ENCODE data around the gene CEBPZOS. TPM values are rescaled to one million over a fixed set of nuclear protein-coding genes. Genes with fewer than 3 reads are reported as not detected.

Gene CEBPZOS
- 10 to 100 TPM; 34.0 to 39.7 TPM for total RNA-seq

DNA sequence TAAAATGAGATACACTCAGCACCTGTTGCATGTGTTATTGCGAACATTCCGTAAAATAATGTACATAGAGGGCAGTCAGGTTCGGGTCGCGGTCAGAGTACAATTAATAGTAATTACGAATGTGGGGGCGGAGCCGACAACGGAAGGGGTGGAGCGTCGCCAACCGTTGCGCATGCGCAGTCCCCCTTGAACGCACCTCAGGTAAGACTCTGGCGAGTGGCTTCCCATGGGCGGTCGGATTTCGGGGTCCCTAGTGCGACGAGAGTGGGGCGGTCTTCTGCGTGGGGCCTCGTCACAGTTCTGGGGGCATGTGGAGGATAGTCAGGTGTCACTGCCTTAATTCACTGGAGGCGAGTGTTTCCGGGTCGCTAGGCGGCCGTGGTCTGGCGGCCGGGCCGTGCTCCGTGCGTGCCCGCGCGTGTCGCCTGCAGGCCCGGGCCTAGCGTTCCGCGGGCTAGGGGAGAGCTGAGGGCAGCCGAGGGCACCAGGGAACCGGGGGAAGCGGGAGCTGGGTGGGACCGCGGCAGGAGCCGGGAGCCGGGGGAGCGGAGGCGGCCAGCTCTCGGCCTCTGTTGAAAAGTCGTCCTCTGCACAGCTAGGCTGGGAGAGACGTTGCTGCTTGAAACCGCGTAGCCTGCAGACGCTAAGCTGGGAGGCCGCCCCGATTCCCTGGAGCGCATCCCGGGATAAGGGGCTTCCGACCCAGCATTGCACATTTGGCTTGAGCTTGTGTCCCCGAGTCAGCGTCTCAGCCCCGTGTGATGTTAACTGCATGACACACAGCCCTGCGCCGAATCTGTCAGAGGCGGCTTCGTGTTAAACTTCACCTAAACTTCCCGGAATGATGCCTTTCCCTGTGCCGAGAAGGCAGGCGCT lies at the start of gene CEBPZOS:
Gene CEBPZOS, plus strand, starts transcription at position 177 of the 876 bp plus-strand sequence. CDS start 3,209 bp downstream, outside the sequence.
- Mint-ChIP-seq H3K4me1 (ENCODE audit: low read depth) (peaks cover 47% of the 10 kb centered on the region), H3K9me3 (no peaks in the 10 kb centered on the region), H3K27ac (peak within 1 kb of the TSS; percentile 100), H3K27me3 (ENCODE audit: low read depth) (no peaks in the 10 kb centered on the region), H3K36me3 (ENCODE audit: insufficient read depth in 2 of 2) (peaks cover 0 to 3% of the 10 kb centered on the region in 2 donors), H3K4me3 (peak within 1 kb of the TSS; percentile 95 to 97)
- peak; percentile 82 for ATAC-seq (replicated peaks in 1 of 2)
- DNase-seq = peak; percentile 84 to 91

DNA sequence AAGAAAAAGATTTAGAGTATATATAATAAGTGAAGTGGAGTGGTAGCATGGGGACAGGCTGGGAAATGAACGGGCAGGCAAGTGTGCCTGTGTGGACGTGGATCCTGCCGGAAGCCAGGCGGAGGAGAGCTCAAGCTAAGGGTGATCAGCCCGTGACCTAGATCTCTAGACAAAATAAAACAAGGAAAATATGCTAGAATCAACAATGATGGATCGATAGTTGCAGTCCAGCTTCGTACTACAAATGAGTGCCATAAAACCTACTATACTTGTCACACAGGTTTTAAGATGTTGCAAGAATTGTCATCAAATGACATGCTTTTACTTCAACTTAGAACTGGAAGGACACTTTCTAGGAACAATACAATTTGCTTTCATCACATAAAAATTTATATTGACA lies 48.0 kb upstream of the CEBPZOS start:
- Mint-ChIP-seq H3K4me1 (ENCODE audit: low read depth) (peaks cover 10% of the 10 kb centered on the region), H3K36me3 (ENCODE audit: insufficient read depth in 2 of 2) (peaks cover 10 to 12% of the 10 kb centered on the region in 2 donors), H3K27ac (no peak overlapping the region), H3K27me3 (ENCODE audit: low read depth) (no peaks in the 10 kb centered on the region), H3K9me3 (no peaks in the 10 kb centered on the region), H3K4me3 (no peak overlapping the region)
- DNase-seq (no peak), ATAC-seq (replicated peaks in 1 of 2) (no peak)

DNA sequence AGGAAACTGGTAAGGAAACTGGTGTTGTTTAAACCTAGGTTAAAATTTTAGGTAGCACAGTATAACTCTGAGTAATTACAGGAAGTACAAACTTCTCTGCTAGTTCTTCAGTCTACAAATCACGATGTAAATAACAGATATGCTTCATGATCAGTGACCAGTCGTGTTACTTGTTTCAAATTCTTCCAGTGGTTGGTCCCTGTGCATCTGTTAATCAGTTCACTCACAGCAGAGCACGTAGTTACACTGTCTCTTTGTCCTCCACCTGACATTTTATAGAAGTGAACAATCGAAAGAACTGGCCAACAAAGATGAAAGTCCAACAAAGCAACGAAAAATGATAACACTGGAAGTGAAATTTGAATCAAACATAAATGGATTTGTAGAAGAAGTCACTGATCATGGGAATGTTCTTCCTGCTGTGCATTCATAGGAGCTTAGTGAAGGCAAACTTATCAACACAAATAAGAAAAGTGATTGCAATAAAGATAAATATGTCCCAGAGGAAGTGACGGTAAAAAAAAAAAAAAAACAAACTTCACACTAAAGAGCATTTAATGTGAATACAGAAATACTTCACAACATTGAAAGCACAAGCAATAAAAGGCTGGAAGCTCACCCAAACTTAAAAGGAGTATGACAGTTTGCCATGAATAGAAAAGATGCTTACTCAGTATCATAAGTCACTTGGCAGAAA lies 46.5 kb upstream of the CEBPZOS start:
- Mint-ChIP-seq H3K9me3 (no peaks in the 10 kb centered on the region), H3K4me3 (peak overlapping the region; percentile 24 to 82), H3K27ac (peak overlapping the region; percentile 62), H3K36me3 (ENCODE audit: insufficient read depth in 2 of 2) (peaks cover 12 to 19% of the 10 kb centered on the region in 2 donors), H3K4me1 (ENCODE audit: low read depth) (peaks cover 12% of the 10 kb centered on the region), H3K27me3 (ENCODE audit: low read depth) (no peaks in the 10 kb centered on the region)
- peak; percentile 29 to 91 for ATAC-seq (replicated peaks in 1 of 2)
- no peak for DNase-seq

DNA sequence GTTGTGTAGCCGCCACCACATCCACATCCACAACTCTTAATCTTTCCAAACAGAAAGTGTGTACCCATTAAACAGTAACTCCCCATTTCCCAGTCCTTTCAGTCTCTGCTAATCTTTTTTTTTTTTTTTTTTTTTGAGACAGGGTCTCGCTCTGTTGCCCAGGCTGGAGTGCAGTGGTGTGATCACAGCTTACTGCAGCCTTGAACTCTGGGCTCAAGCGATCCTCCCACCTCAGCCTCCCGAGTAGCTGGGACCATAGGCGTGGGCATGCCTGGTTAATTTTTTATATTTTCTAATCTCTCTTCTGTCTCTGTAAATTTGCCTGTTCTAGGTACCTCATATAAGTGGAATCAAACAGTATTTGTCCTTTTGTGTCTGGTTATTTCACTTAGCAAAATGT lies 43.1 kb upstream of the CEBPZOS start:
- H3K27ac Mint-ChIP-seq = peak overlapping the region; percentile 31
- no peak for DNase-seq
- no peak for ATAC-seq (replicated peaks in 1 of 2)
- no peak overlapping the region for H3K4me3 Mint-ChIP-seq
- no peaks in the 10 kb centered on the region for H3K27me3 Mint-ChIP-seq (ENCODE audit: low read depth)
- H3K9me3 Mint-ChIP-seq = peaks cover 0 to 2% of the 10 kb centered on the region in 2 donors
- H3K4me1 Mint-ChIP-seq (ENCODE audit: low read depth) = peaks cover 36% of the 10 kb centered on the region
- peaks cover 17 to 23% of the 10 kb centered on the region in 2 donors for H3K36me3 Mint-ChIP-seq (ENCODE audit: insufficient read depth in 2 of 2)

DNA sequence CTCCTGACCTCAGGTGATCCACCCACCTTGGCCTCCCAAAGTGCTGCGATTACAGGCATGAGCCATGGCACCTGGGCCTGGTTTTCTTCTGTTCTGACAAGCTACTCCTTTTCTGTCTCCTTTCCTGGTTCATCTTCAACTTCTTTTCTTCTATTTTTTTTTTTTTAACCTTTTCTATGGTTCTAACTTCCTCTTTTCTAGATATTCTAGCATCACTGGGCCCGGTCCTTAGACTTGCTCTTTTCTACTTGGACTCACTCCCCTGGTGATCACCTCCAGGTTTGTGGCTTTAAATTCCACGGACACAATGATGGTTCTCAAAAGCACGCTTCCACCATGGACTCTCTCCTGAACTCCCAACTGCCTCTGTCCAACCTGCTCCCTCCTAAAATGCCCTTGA lies 41.5 kb upstream of the CEBPZOS start:
- Mint-ChIP-seq H3K4me1 (ENCODE audit: low read depth) (peaks cover 34% of the 10 kb centered on the region), H3K27me3 (ENCODE audit: low read depth) (no peaks in the 10 kb centered on the region), H3K9me3 (peaks cover 0 to 2% of the 10 kb centered on the region in 2 donors), H3K4me3 (peak overlapping the region; percentile 7 to 97), H3K36me3 (ENCODE audit: insufficient read depth in 2 of 2) (peaks cover 14 to 19% of the 10 kb centered on the region in 2 donors), H3K27ac (peak overlapping the region; percentile 96)
- no peak for DNase-seq
- no peak for ATAC-seq (replicated peaks in 1 of 2)

DNA sequence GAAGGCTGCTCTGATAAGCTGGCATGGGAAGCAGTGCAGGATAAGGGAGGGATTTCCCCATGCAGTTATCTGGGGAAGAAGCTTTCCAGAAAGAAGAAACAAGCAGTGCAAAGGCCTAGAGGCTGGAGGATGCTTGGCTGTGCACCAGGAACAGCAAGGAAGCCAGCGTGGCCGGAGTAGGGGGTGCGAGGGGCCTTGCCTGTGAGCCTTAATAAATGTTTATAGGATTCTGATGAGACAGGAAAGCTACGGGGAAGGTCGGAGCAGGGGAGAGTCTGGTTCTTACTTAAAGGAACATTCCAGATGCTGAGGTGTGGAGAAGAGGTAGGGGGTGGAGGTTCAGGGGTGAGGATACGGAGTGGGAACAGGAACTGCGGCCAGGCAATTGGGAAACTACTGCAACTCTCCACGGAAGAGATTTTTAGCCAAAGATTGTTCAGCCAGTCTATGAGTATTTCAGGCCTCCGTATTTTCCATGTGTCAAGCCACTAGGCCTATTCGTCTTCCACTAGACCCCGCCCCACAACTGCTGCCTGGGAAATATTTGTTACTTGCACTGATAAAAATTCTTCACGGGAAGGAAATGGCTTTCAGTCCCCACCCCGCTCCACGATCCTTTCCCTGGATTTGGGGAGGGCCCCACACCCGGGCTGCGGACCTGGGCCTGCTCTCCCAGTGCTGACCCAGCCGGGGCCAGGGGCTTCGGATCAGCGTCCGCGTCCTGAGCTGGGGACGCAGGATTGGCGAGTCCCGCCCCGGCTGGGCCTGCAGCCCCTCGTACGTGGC lies 40.0 kb upstream of the CEBPZOS start:
- Mint-ChIP-seq H3K9me3 (peaks cover 0 to 2% of the 10 kb centered on the region in 2 donors), H3K27me3 (ENCODE audit: low read depth) (no peaks in the 10 kb centered on the region), H3K4me3 (peak overlapping the region; percentile 96 to 97), H3K36me3 (ENCODE audit: insufficient read depth in 2 of 2) (peaks cover 14 to 19% of the 10 kb centered on the region in 2 donors), H3K4me1 (ENCODE audit: low read depth) (peaks cover 32% of the 10 kb centered on the region), H3K27ac (peak overlapping the region; percentile 96)
- peak; percentile 22 to 31 for ATAC-seq (replicated peaks in 1 of 2)
- peak in 1 of 2 donors; percentile 14 for DNase-seq

DNA sequence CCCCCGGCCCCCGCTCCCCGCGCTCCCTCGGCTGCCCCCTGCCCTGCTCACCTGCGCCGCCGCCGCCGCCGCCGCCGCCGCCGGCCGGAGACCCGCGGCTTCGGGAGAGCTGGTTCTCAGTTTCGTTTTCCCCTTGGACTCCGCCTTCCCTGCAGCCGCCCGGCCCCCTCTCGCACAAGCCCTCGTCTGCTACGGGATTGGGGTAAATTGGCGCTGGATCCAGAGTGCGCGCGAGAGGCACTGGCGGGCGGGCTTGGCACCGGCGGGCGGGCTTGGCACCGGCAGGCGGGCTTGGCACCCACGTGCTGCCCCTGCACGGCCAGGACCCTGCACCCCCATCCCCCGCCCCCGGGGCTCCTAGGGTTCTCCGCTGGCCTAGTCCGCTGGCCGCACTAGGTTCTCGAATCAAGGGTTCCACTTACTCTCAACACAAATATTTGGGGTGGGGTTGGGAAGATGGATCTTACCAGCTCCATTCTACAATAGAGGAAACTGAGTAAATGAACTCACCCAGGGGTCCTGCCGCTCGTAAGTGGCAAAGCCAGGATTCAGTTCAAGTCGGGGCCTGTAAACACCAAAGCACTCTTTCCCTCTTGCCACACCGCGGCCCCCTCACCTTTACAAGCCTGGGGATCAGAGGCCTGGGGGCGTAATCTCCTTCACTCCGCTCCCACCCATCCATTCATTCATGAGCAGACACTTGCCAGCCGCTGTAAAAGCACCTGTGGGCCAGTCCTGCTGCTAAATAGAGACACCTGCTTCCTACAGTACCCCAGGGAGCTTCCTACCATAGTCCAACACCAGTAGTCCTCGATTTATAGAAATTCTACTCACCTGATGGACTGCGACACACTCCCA lies 39.2 kb upstream of the CEBPZOS start, which contains the start of gene EIF2AK2:
Gene EIF2AK2, minus strand, starts transcription at position 124 of the 858 bp plus-strand sequence. CDS start 9,174 bp downstream, outside the sequence.
- H3K9me3 Mint-ChIP-seq = peaks cover 0 to 2% of the 10 kb centered on the region in 2 donors
- H3K27ac Mint-ChIP-seq = peak within 1 kb of the TSS; percentile 96
- peak; percentile 81 to 86 for DNase-seq
- peak within 1 kb of the TSS; percentile 96 to 97 for H3K4me3 Mint-ChIP-seq
- peak; percentile 92 for ATAC-seq (replicated peaks in 1 of 2)
- H3K36me3 Mint-ChIP-seq (ENCODE audit: insufficient read depth in 2 of 2) = peaks cover 14 to 19% of the 10 kb centered on the region in 2 donors
- H3K4me1 Mint-ChIP-seq (ENCODE audit: low read depth) = peaks cover 35% of the 10 kb centered on the region
- H3K27me3 Mint-ChIP-seq (ENCODE audit: low read depth) = no peaks in the 10 kb centered on the region

DNA sequence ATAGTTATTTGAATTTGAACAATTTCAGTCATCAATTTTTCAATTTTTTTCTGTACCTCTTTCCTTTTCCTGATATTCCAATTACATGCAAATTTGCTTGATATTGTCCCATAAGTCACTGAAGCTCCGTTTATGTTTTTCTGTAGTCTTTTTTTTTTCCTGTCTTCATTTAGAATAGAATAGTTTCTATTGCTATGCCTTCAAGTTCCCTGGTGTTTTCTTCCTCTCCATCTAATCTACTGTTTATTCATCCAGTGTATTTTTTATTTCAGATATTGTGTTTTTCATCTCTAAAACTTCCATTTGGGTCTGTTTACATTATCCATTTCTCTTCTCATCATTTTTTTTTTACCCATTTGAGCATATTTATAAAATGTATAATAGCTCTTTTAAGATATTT lies 31.5 kb upstream of the CEBPZOS start:
- H3K4me3 Mint-ChIP-seq = no peak overlapping the region
- H3K27me3 Mint-ChIP-seq (ENCODE audit: low read depth) = no peaks in the 10 kb centered on the region
- H3K4me1 Mint-ChIP-seq (ENCODE audit: low read depth) = peaks cover 5% of the 10 kb centered on the region
- peaks cover 10% of the 10 kb centered on the region in 2 donors for H3K9me3 Mint-ChIP-seq
- ATAC-seq (replicated peaks in 1 of 2) (no peak), DNase-seq (no peak)
- peaks cover 13 to 19% of the 10 kb centered on the region in 2 donors for H3K36me3 Mint-ChIP-seq (ENCODE audit: insufficient read depth in 2 of 2)
- H3K27ac Mint-ChIP-seq = no peak overlapping the region

DNA sequence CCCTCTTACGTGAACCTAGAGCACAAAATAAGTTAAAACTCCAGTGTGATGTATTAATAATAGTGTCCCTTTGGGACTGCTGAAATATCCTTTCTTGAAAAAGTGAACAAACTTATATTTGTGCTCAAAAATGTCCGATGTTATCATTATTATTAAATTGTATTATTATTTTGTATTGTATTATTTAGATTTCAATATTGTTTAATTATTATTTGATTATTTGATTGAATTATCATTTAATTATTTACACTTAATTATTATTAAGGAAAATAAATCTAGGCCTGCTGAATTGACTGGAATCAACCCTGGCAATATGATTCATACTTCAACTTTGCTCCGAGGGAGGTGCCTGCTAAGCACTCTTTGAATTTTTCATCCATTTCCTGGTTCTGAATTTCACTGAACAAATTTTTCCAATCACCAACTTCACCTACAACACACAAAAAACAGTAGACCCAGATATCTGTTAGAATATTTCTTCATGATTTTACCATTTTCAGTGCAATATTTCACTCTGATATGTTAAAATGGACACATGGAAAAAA lies 28.6 kb upstream of the CEBPZOS start:
- H3K4me1 Mint-ChIP-seq (ENCODE audit: low read depth) = no peaks in the 10 kb centered on the region
- peaks cover 10% of the 10 kb centered on the region in 2 donors for H3K9me3 Mint-ChIP-seq
- H3K4me3 Mint-ChIP-seq = no peak overlapping the region
- peaks cover 13 to 19% of the 10 kb centered on the region in 2 donors for H3K36me3 Mint-ChIP-seq (ENCODE audit: insufficient read depth in 2 of 2)
- DNase-seq (no peak), ATAC-seq (replicated peaks in 1 of 2) (no peak)
- no peaks in the 10 kb centered on the region for H3K27me3 Mint-ChIP-seq (ENCODE audit: low read depth)
- H3K27ac Mint-ChIP-seq = no peak overlapping the region

DNA sequence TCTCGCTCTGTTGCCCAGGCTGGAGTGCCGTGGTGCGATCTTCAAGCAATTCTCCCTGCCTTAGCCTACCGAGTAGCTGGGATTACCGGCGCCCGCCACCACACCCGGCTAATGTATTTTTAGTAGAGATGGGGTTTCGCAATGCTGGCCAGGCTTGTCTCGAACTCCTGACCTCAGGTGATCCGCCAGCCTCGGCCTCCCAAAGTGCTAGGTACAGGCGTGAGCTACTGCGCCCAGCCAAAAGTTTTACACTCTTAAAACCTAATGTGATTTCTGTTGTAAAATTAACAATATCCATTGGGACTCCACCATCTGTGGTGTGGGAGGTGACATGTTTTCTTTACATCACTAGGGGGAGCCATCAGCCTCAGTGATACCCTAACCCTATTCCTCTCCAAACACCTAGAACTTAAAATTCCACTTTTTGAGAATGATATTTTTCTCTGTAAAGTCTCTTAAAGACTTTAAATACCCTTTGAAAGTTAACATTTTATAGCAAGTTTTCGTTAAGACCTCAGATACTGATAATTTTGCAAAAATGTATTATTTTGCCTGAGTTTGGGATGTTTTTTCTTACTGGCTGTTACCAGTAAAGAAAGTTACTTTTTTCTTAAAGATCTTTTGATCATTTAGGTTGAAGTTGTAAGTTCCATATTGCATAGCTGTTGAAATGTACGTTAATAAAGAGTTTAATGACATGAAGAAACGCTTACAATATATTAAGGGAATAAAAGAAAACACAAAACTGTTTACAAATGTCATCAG lies 27.9 kb upstream of the CEBPZOS start:
- H3K27me3 Mint-ChIP-seq (ENCODE audit: low read depth) = no peaks in the 10 kb centered on the region
- no peaks in the 10 kb centered on the region for H3K4me1 Mint-ChIP-seq (ENCODE audit: low read depth)
- no peak overlapping the region for H3K27ac Mint-ChIP-seq
- peaks cover 10% of the 10 kb centered on the region in 2 donors for H3K9me3 Mint-ChIP-seq
- peaks cover 13 to 19% of the 10 kb centered on the region in 2 donors for H3K36me3 Mint-ChIP-seq (ENCODE audit: insufficient read depth in 2 of 2)
- peak; percentile 18 to 37 for DNase-seq
- no peak overlapping the region for H3K4me3 Mint-ChIP-seq
- peak; percentile 69 to 73 for ATAC-seq (replicated peaks in 1 of 2)

DNA sequence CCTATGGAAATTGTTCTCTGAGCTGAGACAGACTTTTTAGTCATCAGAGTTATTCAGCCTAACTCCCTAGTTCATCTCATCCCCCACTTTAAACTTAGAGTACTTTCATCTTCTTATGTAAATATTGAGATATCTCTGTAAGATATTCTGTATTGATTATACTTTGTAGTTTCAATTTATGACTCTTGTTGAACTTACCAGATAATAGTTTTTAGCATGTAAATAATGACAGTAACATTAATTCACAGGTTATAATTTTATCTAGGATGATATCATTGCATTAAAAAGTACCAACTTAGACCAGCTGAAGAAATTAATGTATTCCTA lies 24.7 kb upstream of the CEBPZOS start:
- ATAC-seq (replicated peaks in 1 of 2) (no peak), DNase-seq (no peak)
- Mint-ChIP-seq H3K36me3 (ENCODE audit: insufficient read depth in 2 of 2) (peaks cover 0 to under 1% of the 10 kb centered on the region in 2 donors), H3K9me3 (no peaks in the 10 kb centered on the region), H3K27me3 (ENCODE audit: low read depth) (no peaks in the 10 kb centered on the region), H3K27ac (no peak overlapping the region), H3K4me3 (no peak overlapping the region), H3K4me1 (ENCODE audit: low read depth) (no peaks in the 10 kb centered on the region)
